HG03571 (cell line): Measurements from ENCODE around the gene FAM219A.
"Not testable (repeated sequence)": the region's sequence is repeated elsewhere in the genome, so short reads cannot be mapped to it uniquely, and the experiment has no call there.

Experiments used
- ATAC-seq: cut with Tn5 transposase; IDR thresholded peaks from one replicate; pipeline ENCODE4 v1.9.1; 2021; ENCODE audit not compliant: unreplicated experiment

The FAM219A gene

DNA sequence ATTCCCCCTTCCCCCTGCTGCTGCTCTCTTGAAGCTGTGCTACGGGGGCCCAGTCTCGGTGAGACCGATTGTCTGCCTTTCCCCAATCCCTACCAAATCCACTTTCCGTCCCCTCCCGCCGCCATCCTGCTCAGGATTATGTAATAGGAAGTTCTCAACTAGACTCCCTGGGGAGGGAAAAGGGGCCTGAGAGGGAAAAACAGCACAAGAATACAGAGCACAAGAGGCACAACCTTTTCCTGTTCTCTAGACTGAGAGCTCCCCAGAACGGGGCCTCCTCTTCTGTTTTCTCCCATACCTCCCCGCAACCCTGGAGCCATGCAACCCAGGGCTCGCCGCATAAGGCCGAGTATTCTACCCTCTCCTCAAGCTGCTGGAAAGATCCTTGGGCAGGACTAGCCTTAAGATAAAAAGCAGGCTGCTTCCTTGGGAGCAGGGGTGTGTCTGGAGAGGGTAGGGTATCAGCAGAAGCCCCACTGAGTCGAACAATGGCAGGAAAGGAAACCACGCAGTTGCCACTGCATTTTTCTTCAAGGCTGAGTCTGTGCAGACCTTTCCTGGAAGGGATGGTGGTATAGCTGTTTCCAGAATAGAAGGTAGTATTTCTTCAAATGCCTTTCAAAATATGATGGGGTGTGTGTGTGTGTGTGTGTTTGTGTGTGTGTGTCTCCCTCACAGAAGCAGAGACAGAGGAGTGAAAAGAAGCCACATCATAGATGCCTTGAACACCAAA is 94.6 kb downstream of the FAM219A start:
- ATAC-seq: no peak

DNA sequence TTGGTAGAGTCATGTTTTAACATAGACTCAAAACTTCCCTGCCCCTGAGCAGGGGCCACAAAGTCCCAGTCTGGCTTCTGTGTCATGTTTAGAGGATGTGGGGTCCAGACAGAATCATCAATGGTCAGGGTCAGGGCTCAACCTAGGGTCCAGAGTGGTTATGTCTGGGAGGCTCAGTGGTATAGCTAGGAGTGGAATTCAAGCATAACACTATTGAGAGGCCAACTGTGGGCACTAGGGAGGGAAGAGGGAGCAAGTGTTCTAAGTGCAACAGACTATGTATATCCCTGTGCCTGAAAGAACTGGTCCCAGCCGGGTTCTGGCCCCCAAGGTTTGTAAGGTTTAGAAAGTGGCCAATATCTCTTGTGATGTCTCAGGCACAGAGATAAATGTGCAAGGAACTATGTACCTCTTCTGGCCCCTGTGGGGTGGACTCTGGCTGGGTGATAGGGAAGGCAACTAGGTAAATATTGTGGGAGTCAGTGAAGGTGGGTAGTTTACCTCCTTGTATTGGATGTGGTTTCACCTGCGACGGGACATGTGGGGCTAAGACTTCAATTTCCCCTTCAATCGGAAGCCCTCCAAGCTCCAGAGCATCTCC is 95.7 kb downstream of the FAM219A start:
- ATAC-seq: no peak

DNA sequence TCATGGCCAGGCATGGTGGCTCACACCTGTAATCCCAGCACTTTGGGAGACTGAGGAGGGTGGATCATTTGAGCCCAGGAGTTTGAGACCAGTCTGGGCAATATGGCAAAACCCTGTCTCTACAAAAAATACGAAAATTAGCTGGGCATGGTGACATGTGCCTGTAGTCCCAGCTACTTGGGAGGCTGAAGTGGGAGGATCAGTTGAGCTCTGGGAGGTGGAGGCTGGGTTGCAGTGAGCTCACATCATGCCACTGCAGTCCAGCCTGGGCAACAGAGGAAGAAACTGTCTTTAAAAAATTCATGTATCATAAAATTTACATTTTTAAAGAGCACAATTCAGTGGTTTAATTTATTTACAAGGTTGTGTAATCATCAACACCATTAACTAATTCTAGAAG is 105.4 kb downstream of the FAM219A start:
- not testable (repeated sequence) for ATAC-seq

DNA sequence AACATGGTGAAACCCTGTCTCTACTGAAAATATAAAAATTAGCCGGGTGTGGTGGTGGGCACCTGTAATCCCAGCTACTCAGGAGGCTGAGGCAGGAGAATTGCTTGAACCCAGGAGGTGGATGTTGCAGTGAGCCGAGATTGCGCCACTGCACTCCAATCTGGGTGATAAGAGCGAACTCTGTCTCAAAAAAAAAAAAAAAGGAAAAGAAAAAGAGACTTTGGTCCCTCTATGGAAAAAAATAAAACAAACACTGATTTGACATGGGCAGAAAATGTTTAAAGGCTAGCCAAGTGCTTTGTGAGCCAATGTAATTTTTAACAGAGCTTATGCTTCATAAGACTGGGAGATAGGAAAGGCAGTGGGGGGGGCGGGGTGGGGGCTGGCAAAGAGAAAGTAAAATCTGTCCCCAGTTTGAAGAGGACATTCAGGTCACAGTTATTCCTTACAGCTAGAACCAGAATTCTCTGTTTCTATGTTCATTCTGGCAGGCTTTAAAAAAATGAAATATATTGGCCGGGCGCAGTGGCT is 106.2 kb downstream of the FAM219A start:
- ATAC-seq: not testable (repeated sequence)

DNA sequence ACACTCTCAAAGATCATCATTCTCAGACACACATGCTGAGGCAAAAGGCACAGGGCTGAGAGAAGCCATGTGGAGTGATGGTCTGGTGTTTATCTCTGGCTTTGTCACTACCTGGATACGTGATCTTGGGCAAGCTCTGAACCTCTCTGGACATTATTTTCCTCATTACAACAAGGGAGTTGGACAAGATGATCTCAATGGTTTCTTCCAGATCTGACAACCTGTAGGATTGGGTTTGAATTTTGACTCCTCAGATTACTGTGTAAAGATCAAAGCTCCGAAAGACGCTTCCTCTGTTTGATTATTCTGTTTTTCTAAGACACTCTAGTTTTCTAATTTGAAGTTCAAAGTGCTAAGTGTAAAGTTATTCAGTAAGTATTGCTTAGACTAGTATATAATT is 109.0 kb downstream of the FAM219A start:
- no peak for ATAC-seq
